IPS-18a (cell line): ENCODE measurements around the gene OR2A14.
"Not testable (repeated sequence)": the region's sequence is repeated elsewhere in the genome, so short reads cannot be mapped to it uniquely, and the experiment has no call there.

ENCODE experiments used
- H3K27ac ChIP-seq: one replicate; pipeline ENCODE4 v1.5.1; 2013; ENCODE audit warnings: low read length
- H3K27me3 ChIP-seq: one replicate; pipeline ENCODE4 v1.6.1; 2013; ENCODE audit warnings: mild to moderate bottlenecking, low read length; ENCODE audit not compliant: control insufficient read depth, insufficient read depth
- H3K36me3 ChIP-seq: one replicate; pipeline ENCODE4 v1.6.1; 2013; ENCODE audit warnings: low read depth, low read length; ENCODE audit not compliant: control insufficient read depth
- H3K4me1 ChIP-seq: one replicate; pipeline ENCODE4 v1.6.1; 2013; ENCODE audit warnings: low read depth, low read length; ENCODE audit not compliant: control insufficient read depth
- H3K4me3 ChIP-seq: one replicate; pipeline ENCODE4 v1.5.1; 2013; ENCODE audit warnings: low read length
- H3K9ac ChIP-seq: one replicate; pipeline ENCODE4 v1.6.1; 2013; ENCODE audit warnings: mild to moderate bottlenecking, low read length, moderate library complexity
- H3K9me3 ChIP-seq: one replicate; pipeline ENCODE4 v1.6.1; 2013; ENCODE audit warnings: low read depth, low read length; ENCODE audit not compliant: control insufficient read depth

The OR2A14 gene

DNA sequence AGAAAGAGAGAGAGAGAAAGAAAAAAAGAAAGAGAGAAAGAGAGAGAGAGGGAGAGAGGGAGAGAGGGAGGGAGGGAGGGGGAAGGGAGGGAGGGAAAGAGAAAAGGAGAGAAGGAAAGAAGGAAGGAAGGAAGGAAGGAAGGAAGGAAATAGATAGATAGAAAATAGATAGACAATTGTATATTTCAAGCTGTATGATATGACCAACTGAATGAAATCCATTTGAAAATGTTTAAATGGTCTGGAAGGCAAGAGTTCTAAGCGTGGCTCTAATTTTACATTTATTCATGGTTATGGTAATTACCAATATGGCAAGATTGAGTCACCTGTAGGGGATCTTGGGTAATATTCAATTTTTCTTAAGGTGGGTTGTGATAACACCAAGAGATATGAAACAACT, 35.9 kb downstream of the OR2A14 start:
- no peaks in the 10 kb centered on the region for H3K9me3 ChIP-seq
- H3K27me3 ChIP-seq = no peaks in the 10 kb centered on the region
- H3K4me3 ChIP-seq = no peak overlapping the region
- H3K4me1 ChIP-seq = no peaks in the 10 kb centered on the region
- no peak overlapping the region for H3K27ac ChIP-seq
- no peaks in the 10 kb centered on the region for H3K36me3 ChIP-seq
- no peak overlapping the region for H3K9ac ChIP-seq

DNA sequence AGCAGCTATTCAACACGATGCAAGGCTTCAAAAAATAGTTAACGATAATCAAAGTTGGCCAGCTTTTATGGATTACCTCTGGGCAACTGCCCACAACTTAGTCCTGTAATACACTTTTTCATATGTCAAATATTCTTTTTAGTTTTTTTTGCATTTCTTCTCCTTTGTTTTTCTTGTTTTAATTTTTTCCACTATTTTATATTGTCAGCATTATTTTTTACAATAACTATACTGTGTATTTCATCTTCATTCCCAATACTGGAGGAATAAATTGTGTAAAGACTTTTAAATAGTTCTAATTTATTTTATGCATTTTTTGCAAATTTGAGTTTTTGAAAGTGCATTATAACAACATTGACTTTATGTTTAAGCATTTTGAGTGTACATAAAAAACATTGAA, 41.8 kb downstream of the OR2A14 start:
- no peaks in the 10 kb centered on the region for H3K27me3 ChIP-seq
- H3K9me3 ChIP-seq = no peaks in the 10 kb centered on the region
- no peak overlapping the region for H3K27ac ChIP-seq
- no peak overlapping the region for H3K9ac ChIP-seq
- no peaks in the 10 kb centered on the region for H3K4me1 ChIP-seq
- H3K4me3 ChIP-seq = no peak overlapping the region
- no peaks in the 10 kb centered on the region for H3K36me3 ChIP-seq

DNA sequence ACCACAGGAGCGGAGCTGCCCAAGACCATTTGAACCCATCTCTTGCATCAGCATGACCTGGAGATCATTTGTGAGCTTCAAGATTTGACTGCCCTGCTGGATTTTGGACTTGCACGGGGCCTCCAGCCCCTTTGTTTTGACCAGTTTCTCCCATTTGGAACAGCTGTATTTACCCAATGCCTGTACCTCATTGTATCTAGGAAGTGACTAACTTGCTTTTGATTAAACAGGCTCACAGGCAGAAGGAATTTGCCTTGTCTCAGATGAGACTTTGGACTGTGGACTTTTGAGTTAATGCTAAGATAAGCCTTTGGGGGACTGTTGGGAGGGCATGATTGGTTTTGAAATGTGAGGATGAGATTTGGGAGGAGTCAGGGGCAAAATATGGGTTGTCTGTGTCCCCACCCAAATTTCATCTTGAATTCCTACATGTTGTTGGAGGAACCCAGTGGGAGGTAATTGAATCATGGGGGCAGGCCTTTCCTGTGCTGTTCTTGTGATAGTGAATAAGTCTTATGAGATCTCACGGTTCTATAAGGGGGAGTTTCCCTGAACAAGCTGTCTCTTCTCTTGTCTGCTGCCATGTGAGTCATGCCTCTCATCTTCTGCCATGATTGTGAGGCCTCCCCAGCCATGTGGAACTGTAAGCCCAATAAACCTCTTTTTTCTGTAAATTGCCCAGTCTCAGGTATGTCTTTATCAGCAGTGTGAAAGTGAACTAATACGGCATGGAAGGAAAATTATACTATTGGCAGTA, 48.8 kb downstream of the OR2A14 start:
- not testable (repeated sequence) for H3K9me3 ChIP-seq

DNA sequence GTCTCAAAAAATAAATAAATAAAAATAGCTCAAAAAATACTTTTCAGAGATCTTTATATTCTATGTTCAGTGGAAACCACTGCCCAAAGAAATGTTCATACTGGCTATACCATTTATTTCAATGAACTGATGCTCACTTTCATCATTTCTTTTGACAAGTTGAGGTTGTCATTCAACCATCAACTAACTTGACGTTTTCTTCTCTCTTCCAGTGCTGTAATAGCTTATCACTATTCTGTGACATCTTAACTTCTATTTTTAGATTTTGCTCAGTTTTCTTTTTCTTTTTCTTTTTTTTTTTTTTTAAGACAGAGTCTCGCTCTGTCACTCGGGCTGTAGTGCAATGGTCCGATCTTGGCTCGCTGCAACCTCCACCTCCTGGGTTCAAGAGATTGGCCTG, 51.6 kb downstream of the OR2A14 start:
- no peaks in the 10 kb centered on the region for H3K36me3 ChIP-seq

More for the DNA sequence above, 48.8 kb downstream of the OR2A14 start:
- not testable (repeated sequence) for H3K36me3 ChIP-seq, H3K9ac ChIP-seq, H3K27ac ChIP-seq, H3K4me1 ChIP-seq, H3K27me3 ChIP-seq, H3K4me3 ChIP-seq

DNA sequence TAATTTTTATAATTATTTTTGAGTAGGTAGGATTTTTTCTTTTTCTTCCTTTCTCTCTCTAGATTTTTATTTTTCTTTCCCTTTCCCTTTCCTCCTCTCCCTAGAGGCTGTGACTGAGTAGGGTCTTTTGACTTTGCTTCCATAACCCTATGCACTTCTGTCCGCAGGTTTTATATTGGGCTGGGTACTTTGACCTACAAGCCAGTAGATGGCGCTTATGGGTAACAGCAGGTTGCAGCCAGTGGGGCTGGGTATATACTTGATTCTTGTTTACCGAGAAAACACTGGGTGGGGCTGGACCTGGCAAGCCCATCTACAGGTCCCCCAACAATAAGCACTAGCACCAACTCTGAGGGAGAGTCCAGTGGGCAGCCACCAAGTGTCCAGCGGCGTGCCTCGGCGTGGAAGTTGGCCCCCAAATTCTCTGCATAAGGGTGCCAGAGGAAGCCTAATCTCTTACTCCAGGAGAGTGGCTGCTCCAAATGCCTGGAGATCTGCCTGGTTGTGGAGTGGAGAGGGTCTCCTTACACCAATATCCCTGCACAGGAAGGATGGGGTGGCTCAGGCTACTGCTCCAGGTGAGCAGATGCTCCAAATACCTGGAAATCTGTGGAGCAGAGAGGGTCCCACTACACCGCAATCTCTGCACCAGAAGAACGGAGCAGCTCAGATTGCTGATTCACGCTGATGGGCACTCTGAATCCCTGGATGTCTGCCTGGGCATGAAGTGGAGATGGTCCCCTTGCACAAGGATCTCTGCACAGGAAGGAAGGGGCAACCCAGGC, 55.6 kb downstream of the OR2A14 start:
- H3K27ac ChIP-seq, H3K27me3 ChIP-seq, H3K9me3 ChIP-seq, H3K36me3 ChIP-seq, H3K9ac ChIP-seq, H3K4me3 ChIP-seq, H3K4me1 ChIP-seq: not testable (repeated sequence)

More for the DNA sequence above, 51.6 kb downstream of the OR2A14 start:
- Histone ChIP-seq H3K27me3 (no peaks in the 10 kb centered on the region), H3K9me3 (no peaks in the 10 kb centered on the region), H3K4me3 (no peak overlapping the region), H3K4me1 (no peaks in the 10 kb centered on the region), H3K9ac (no peak overlapping the region), H3K27ac (no peak overlapping the region)

DNA sequence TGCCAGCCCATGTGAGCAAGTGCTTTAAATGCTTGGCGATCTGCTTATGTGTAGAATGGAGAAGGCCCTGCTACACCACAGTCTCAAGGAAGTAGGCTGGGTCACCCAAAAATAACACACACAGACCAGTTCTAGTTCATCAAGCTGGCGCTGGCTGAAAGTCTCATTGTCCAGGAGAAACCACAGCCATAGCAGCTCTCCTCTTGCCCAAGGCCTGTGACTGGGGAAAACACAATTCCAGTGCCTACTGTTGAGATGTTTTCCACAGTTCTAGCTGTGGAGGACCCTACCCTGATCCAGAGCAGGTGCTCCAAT, 56.1 kb downstream of the OR2A14 start:
- not testable (repeated sequence) for H3K9ac ChIP-seq, H3K4me1 ChIP-seq, H3K4me3 ChIP-seq, H3K27ac ChIP-seq, H3K36me3 ChIP-seq, H3K27me3 ChIP-seq, H3K9me3 ChIP-seq
